IMR-90 (cell line): ENCODE results near the gene E4F1.

Experiments used
- CEBPB ChIP-seq: IDR thresholded peaks from 2 replicates; pipeline ENCODE4 v1.6.1; 2012; ENCODE audit warnings: low read depth, low read length, improper control_type of control experiment
- MAZ ChIP-seq: IDR thresholded peaks from 2 replicates; pipeline ENCODE4 v1.6.1; 2012; ENCODE audit warnings: low read depth, mild to moderate bottlenecking, low read length, improper control_type of control experiment, moderate library complexity, borderline replicate concordance
- POLR2A ChIP-seq: IDR thresholded peaks from 2 replicates; pipeline ENCODE4 v1.6.1; 2012; ENCODE audit warnings: mild to moderate bottlenecking, low read depth, low read length
- RAD21 ChIP-seq: IDR thresholded peaks from 2 replicates; pipeline ENCODE4 v1.6.1; 2012; ENCODE audit warnings: low read length, improper control_type of control experiment
- RCOR1 ChIP-seq: IDR thresholded peaks from 2 replicates; pipeline ENCODE4 v1.6.1; 2012; ENCODE audit warnings: mild to moderate bottlenecking, low read length, improper control_type of control experiment; ENCODE audit not compliant: insufficient replicate concordance

DNA sequence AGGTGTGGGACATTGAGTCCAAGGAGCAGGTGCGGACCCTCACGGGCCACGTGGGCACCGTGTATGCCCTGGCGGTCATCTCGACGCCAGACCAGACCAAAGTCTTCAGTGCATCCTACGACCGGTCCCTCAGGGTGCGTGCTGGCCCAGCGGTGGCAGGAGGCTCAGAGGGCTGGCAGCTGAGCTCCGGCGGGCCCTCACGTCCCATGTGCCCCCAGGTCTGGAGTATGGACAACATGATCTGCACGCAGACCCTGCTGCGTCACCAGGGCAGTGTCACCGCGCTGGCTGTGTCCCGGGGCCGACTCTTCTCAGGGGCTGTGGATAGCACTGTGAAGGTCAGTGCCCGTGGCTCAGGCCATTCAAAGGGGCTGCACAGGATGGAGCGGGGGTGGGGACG is 47.3 kb upstream of the E4F1 start:
- no peak for TF ChIP-seq POLR2A
- TF ChIP-seq RAD21 = no peak
- TF ChIP-seq MAZ = no peak
- TF ChIP-seq RCOR1 = no peak
- TF ChIP-seq CEBPB = no peak
